NCI-H2029 (cell line): ENCODE data around the gene SYNJ1.
"Not testable (repeated sequence)": the region's sequence is repeated elsewhere in the genome, so short reads cannot be mapped to it uniquely, and the experiment has no call there.

Experiments used
- DNase-seq: peaks from one replicate; lab custom pipeline; 2025; lab: John Stamatoyannopoulos, UW

The SYNJ1 gene, protein sequence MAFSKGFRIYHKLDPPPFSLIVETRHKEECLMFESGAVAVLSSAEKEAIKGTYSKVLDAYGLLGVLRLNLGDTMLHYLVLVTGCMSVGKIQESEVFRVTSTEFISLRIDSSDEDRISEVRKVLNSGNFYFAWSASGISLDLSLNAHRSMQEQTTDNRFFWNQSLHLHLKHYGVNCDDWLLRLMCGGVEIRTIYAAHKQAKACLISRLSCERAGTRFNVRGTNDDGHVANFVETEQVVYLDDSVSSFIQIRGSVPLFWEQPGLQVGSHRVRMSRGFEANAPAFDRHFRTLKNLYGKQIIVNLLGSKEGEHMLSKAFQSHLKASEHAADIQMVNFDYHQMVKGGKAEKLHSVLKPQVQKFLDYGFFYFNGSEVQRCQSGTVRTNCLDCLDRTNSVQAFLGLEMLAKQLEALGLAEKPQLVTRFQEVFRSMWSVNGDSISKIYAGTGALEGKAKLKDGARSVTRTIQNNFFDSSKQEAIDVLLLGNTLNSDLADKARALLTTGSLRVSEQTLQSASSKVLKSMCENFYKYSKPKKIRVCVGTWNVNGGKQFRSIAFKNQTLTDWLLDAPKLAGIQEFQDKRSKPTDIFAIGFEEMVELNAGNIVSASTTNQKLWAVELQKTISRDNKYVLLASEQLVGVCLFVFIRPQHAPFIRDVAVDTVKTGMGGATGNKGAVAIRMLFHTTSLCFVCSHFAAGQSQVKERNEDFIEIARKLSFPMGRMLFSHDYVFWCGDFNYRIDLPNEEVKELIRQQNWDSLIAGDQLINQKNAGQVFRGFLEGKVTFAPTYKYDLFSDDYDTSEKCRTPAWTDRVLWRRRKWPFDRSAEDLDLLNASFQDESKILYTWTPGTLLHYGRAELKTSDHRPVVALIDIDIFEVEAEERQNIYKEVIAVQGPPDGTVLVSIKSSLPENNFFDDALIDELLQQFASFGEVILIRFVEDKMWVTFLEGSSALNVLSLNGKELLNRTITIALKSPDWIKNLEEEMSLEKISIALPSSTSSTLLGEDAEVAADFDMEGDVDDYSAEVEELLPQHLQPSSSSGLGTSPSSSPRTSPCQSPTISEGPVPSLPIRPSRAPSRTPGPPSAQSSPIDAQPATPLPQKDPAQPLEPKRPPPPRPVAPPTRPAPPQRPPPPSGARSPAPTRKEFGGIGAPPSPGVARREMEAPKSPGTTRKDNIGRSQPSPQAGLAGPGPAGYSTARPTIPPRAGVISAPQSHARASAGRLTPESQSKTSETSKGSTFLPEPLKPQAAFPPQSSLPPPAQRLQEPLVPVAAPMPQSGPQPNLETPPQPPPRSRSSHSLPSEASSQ (N-terminal part only)

DNA sequence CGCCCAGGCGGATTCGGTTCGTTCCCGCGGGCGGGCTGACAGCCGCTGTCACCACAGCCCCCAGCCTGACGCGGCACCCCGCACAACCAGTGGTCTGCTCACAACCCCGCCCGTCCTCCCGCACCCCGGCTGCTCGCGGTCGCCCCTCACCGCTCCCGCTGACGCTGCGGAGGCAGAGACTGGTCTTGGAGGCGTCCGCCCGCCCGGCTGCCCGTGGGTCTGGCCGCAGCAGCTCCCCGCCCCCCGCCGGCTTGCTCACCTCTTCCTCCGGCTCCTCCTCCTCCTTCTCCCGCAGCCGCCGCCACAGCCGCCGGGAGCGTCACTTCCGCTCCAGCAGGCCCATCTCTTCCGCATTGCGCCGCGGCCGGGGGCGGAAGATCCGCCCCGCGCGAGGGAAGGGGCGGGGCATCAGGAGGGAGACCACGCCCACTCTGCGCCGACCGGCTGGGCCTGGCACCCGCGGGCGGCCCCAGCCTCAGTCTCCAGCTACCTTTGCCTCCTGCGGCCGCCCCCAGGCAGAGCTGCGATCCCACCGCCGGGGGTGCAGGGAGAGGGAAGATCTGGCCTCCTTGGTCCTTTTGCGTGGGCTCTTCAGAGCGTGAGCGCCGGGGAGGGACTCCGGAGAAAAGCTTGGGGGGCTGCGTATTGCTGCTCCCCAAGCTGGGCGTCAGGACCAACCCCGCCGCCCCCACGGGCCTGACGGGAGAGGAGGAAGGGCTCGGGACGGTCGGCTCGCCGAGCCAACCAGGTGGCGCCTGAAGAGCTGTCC, at the start of gene SYNJ1:
TSS of gene SYNJ1 (minus strand) at position 327 of the 769 bp plus-strand sequence. CDS start 1,118 bp downstream, outside the sequence.
- DNase-seq: peak; percentile 90

DNA sequence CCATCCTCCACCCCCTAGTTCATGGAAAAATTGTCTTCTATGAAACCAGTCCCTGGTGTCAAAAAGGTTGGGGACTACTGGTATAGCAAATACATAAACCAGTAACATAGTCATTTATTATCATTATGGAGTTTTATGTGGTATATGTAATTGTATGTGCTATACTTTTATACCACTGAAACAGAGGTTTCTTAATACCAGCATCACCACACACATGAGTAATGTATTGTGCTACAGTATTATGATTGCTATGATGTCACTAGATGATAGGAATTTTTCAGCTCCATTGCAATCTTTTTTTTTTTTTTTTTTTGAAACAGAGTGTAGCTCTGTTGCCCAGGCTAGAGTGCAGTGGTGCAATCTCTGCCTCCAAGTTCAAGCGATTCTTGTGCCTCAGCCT, 49.5 kb upstream of the SYNJ1 start:
- DNase-seq: no peak

DNA sequence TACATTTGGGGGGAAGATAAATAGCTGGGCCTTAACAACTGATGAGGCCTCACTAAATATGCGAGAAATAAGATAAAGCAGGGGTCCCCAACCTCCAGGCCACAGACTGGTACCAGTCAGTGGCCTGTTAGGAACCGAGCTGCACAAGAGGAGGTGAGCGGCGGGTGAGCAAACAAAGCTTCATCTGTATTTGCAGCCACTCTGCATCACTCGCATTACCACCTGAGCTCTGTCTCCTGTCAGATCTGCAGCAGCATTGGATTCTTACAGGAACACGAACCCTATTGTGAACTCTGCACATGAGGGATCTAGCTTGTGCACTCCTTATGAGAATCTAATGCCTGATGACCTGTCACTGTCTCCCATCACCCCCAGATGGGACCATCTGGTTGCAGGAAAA, 48.9 kb upstream of the SYNJ1 start:
- no peak for DNase-seq

DNA sequence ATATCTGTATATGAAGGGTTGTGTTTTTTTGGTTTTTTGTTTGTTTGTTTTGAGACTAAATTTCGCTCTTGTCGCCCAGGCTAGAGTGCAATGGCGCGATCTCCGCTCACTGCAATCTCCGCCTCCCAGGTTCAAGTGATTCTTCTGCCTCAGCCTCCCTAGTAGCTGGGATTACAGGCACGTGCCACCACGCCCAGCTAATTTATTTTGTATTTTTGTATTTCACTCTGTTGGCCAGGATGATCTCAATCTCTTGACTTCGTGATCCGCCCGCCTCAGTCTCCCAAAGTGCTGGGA, 45.2 kb upstream of the SYNJ1 start:
- DNase-seq: not testable (repeated sequence)

DNA sequence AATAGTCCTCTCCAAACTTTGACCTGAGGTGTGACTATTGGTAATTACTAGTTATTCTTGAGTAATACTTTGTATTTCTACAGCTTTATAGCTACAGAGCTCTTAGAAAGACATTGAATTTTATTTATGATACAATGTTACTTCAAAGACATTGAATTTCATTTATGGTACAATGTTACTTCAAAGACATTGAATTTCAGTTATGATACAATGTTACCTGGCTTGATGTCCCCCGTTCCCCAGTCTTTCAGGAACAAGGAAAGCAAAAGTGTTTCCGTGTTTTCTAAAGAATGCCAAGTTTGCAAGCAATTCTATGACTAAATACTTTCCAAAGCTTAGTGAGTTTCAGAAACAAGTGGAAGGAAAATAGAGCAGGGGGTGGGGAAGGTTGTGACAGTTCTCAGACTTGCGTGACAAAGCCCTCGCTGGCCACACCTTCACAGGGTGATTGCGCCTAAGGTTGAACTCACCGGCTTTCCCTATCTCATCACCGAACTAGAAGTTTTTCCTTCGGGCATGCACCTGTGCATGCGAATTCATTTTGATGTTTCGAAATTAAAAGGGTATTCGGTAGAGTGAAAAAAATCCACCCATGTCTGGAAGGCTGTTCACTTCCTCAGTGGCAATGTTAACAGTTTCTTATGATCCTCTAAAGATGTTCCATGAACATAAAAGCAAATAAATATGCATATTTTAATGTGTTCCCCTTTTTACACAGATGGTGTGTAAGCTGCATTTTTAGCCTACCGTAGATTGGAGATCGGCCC, 44.7 kb upstream of the SYNJ1 start:
- DNase-seq: peak; percentile 41

DNA sequence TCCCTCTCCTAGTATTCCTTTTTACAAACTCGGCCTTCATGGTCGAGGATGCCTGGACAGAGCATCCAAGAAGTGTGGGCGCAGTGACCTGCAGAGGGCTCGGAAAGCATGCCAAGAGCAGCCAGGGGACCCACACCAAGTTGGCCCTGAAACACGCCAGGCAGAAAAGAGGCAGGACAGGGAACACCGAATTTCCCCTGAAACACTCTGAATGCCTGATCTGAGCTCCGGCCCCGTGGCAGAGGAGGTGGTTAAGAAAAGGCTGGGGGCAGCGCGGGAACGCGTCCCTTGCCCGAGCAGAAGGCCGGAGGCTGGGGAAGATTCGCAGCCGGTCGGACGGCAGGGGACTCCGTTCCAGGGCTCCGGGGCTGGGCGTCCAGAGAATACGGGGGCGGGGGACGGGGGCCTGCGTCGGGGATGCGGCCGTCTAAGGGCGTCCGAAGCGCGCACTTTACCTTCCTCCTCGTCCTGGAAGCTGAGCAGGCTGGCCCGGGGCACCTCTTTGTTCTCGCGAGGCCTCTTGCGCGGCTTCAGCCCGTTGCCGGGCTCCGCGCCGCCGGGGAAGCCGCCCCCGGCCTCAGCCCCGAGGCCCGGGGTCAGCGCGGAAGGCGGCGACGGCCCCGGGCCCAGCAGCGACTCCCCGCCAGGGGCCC, 43.2 kb upstream of the SYNJ1 start:
- DNase-seq: no peak

DNA sequence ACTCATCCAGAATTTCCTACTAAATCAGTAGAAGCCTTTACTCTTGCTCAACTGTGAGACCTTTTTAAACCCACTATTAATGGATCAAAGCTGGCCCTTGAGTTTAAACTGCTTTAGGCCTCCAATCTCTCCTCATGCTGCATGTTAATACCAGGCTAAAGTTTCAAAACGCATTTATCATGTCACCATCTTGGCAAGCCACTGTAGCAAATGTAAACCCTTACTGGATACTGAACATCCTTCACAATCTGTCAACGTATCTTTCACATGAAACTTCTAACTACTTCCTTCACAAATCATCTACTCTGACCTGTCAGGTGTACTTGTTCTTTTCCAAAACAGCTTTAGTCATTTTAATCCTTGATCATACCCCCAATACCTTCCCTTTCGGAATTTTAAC, 40.7 kb upstream of the SYNJ1 start:
- DNase-seq: no peak

DNA sequence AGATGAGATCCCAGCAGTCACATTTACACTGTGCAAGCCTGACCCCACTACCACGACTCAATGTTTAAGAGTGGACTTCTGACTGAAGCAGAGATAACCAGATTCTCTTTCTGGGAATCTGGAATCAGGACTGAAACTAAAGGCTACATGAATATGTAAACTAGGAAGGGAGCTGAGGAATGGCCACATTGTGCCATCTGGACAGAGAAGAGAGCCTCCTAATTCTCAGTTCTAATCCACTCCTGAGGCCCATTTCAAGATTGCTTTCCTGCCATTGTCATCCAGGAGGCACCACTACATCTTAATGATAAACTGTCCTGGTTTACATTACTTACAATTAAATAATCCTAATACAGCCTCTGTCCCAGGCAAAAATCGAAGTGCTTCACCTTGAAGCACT, 37.2 kb upstream of the SYNJ1 start:
- no peak for DNase-seq

DNA sequence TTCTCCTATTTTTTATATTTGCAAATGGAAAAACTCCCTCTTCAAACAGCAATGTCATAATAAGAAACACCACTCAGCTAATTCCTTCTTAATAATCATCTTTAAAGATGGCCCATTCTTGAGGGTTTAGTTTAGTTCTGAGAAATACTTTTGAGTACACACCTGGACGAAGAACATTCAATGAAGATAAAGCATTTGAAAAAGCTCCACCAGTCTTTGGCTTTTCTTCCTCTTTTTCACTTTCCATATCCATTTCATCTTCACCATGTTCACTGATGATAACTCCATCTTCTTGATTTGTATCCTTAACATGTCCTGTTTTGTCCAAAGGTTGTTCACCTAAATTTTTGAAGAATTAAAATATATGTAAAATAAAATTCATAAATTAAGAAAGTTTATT, 36.4 kb upstream of the SYNJ1 start:
- DNase-seq: no peak

DNA sequence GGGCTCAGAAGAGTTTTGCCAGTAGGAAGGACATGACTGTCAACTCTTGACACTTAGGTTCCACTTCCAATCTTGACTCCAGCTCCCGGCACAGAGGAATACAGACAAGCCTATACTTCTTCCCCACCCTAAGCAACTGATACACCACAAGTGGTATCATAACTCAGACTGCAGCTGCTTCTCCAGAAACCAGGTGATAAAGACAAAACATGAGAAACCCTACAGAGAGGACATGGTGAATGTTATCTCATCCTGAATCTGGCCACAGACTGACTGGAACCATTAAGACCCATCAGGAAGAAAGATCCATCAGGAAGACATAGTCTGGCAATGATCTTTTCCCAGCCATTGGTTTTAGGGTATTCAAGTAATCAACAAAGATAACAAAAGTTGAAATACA, 30.0 kb upstream of the SYNJ1 start:
- DNase-seq: no peak

DNA sequence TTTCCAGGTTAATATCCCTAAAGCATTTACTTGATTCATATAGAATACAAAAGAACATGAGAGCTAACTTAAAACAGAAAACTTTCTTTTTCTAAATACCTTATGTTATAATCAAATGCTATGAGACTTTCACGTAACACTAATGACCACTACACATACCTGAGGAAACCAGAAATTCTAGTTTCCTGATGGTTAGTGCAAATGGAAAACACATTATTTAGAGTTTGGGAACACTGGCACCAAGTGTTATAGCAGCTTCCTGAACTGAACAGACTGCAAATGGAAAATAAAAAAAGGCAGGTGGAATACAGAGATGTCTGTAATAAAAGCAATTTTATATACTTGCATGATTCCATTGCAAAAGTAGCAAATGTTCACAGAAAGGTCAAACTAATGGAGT, 28.3 kb upstream of the SYNJ1 start:
- no peak for DNase-seq

DNA sequence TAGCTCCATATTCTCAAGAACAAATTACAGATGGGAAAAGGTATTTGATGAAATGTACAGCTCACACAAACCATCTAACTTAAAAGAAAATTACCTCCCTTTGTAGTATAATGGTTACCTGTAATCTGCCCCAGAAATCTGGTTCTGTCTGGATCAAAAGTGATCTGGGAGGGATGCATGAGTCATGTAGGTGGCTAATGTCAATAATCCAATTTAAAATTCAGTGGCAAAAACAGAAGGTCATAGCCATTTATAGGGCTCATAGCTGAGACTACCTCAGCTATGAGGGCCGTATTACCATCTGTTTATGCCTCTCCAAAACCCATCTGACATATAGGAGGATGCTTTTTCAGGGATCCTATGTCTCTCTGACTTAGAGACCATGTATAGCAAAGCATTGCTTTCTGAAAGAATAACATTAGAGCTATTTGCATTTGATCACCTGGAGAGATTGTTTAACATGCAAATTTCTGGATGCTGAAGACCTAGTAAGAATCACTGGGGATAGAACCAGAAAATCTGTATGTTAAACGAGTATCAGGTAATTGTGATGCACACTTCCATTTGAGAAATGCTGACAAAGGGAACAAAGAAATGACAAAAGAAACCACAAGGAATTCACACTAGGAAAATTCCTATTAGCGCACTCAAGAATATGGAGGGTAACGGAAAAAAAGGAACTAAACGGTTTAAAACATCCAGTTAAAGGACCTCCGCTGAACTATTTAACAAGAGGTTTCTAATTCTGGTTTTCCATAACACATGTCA, 26.2 kb upstream of the SYNJ1 start:
- DNase-seq: no peak

DNA sequence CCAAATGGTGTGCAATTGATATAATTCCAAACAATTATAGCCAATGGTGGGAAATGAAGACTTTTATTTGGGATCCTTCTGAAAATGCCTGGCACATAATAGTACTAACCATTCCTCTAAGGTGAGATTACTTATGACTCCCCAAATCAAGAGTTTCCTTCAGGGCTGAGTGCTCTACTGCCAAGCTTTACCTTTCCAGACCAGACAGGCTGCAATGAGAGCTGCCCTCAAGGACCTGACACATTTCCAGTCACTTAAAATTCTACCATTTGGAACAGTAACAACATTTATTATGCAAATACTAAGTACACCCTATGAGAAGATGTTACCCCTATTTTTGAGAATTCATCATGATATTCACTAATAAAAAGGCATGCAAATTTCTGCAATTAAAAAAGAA, 22.6 kb upstream of the SYNJ1 start:
- no peak for DNase-seq

DNA sequence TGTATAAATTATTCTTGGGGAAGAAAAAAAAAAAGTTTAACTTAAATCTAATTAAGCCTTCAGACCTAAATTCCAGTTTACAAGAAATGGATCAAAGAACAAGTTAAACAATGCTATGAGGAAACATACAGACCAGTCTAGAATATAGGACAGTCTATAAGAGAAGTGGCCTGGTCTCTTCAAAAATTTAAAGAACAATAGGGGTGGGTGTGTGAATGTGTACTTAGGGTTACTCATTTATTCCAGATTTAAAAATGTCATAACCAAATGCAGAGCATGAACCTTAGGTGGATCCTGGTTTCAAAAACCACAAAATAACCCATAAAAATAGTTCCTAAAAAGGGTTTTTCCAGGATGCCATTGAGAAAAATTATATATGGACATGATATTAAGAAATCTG, 21.8 kb upstream of the SYNJ1 start:
- no peak for DNase-seq

DNA sequence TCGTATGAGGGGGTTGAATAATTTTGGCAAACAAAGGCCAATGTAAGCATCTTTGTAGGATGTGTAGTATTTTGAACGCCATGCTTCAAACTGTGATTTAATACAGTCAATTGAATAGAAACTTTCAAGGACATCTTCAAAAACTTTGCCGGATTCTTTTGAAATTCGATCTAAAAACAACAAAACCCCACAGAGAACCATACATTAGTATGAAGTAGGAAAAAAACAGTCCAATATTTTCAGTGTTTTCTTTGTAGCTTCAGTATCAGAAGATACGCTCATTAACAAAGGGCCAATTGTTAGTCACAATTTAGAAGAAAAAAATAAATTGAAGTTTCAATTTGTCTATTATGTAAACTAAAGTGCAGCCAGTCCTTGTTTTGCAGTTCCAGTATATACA, 20.7 kb upstream of the SYNJ1 start:
- DNase-seq: no peak

DNA sequence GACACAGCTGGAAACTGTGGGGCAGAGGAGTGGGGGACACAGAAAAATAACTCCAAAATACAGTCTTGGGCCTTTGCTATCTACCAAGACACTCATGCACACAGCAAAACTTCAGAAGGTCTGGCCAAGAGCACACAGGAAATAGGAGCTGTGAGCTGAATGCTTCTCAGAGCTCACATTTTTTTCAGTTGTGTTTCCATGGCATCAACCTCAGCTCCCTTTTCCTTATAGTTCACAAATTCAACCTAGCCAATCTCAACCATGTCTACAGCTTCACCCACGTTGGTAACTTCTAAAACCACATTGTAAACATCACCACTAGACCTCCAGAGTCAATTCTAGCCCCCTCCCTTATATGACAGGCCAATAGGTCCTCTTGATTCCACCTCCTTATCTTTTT, 19.6 kb upstream of the SYNJ1 start:
- no peak for DNase-seq

DNA sequence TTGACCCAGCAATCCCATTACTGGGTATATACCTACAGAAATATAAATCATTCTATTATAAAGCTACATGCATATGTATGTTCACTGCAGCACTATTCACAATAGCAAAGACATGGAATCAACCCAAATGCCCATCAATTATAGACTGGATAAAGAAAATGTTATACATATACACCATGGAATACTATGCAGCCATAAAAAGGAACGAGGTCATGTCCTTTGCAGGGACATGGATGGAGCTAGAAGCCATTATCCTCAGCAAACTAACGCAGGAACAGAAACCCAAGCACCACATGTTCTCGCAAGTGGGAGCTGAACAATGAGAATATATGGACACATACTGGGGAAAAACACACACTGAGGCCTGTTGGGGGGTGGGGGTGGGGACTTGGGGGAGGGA, 18.9 kb upstream of the SYNJ1 start:
- not testable (repeated sequence) for DNase-seq

DNA sequence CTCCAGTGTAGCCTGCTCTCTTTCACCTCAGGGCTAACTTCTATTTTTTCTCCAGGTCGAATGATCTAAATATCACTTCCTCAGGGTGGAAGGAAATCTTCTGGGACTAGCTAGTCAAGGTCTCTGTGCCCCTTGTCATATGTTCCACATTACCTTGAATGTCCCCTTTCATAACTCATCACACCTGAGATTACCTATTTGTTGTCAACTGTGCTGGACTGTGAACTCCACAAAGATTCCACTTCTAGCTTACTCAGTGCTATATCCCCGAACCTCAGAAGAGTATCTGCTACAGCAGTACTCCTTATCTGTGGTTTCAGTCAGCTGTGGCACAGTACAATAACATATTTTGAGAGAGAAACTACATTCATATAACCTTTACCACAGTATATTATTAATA, 14.6 kb upstream of the SYNJ1 start:
- DNase-seq: no peak

DNA sequence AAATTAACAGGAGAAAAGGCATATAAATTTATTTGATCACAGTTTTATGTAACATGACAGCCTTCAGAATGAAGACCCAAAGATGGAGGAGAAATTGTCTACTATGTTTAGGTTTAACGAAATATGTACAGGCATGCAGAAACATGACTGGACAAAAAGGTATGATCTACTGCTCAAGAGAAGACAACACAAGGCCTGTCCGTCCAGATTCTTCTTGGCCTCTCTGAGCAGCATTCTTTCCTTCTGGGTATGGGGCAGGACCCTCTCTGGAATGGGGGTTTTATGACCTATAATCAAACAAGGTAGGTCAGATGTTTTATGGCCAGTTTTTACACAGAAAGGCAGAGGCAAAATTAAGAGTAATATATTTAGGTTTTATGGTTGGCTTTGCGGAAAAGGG, 13.5 kb upstream of the SYNJ1 start:
- DNase-seq: no peak

DNA sequence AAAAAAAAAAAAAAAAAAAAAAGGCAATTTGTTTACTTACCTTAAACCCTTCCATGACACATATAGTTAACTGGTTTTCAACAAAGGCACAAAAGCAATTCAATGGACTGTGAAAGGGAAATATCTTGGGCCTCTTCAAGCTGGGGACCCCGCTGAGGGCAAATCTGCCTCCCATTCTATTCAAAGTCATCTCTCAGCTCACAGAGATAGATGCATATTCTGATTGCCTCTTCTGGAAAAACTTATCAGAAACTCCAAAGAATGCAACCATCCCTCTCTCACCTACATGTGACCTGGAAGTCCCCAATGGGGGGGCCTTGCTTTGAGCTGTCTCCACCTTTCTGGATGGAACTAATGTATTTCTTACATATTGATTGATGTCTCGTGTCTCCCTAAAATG, 12.1 kb upstream of the SYNJ1 start:
- DNase-seq: no peak
